Measurements from ENCODE around the gene LPCAT1.

GRCh38 chr5:1519631-1520210 is 4.0 kb downstream of the LPCAT1 start:
- TF ChIP-seq CTCF (IDR thresholded peaks at IDR 0.05) (no peak), ZFX (IDR thresholded peaks at IDR 0.05; ENCODE audit: borderline replicate concordance) (no peak)

Measured in 22Rv1 (cell line).